ENCODE measurements around the gene CIC. TPM values are rescaled to one million over a fixed set of nuclear protein-coding genes. Genes with fewer than 3 reads are reported as not detected.

The CIC gene
- total RNA-seq, 1 donor from 2014 or later = 36.1 TPM

GRCh38 chr19:42285541-42285941 lies 16.5 kb downstream of the CIC start:
- H3K4me3 ChIP-seq = peak overlapping the region in 1 of 2 donors; percentile 90
- intact Hi-C loops (cut with DNase I) = no loop called here
- peaks cover 54% of the 10 kb centered on the region for H3K4me1 ChIP-seq
- H3K27me3 ChIP-seq = no peaks in the 10 kb centered on the region
- no peak for DNase-seq (ENCODE audit: extremely low spot score in 2 of 2)
- TF ChIP-seq POLR2AphosphoS5 (IDR thresholded peaks at IDR 0.05; ENCODE audit: insufficient read depth in 1 of 2, low read depth in 1 of 2) = no peak
- no peak for TF ChIP-seq CTCF (IDR thresholded peaks at IDR 0.05)
- no peak for TF ChIP-seq POLR2A (IDR thresholded peaks at IDR 0.05)
- no peaks in the 10 kb centered on the region for H3K9me3 ChIP-seq
- H3K27ac ChIP-seq = peak overlapping the region; percentile 94
- H3K36me3 ChIP-seq = peaks cover 0 to 35% of the 10 kb centered on the region in 2 donors

- peaks cover 0 to 39% of the 10 kb centered on the region in 2 donors for H3K36me3 ChIP-seq
- intact Hi-C loops (cut with DNase I) = no loop called here
- DNase-seq (ENCODE audit: extremely low spot score in 2 of 2) = no peak
- no peaks in the 10 kb centered on the region for H3K27me3 ChIP-seq
- TF ChIP-seq CTCF (IDR thresholded peaks at IDR 0.05) = no peak
- TF ChIP-seq POLR2AphosphoS5 (IDR thresholded peaks at IDR 0.05; ENCODE audit: insufficient read depth in 1 of 2, low read depth in 1 of 2) = no peak
- no peak for TF ChIP-seq POLR2A (IDR thresholded peaks at IDR 0.05)
- H3K4me3 ChIP-seq = peak overlapping the region; percentile 11 to 90
- H3K27ac ChIP-seq = peak overlapping the region; percentile 94
- no peaks in the 10 kb centered on the region for H3K9me3 ChIP-seq
- H3K4me1 ChIP-seq = peaks cover 53% of the 10 kb centered on the region
Observed at GRCh38 chr19:42285988-42286348, 16.9 kb downstream of the CIC start.

- Histone ChIP-seq H3K9me3 (no peaks in the 10 kb centered on the region), H3K27me3 (no peaks in the 10 kb centered on the region), H3K27ac (peak overlapping the region; percentile 94), H3K4me3 (peak overlapping the region; percentile 11 to 90), H3K36me3 (peaks cover 0 to 41% of the 10 kb centered on the region in 2 donors), H3K4me1 (peaks cover 47% of the 10 kb centered on the region)
- intact Hi-C loops (cut with DNase I) = no loop called here
- DNase-seq (ENCODE audit: extremely low spot score in 2 of 2) = no peak
- TF ChIP-seq POLR2A (IDR thresholded peaks at IDR 0.05) = no peak
- no peak for TF ChIP-seq CTCF (IDR thresholded peaks at IDR 0.05)
- TF ChIP-seq POLR2AphosphoS5 (IDR thresholded peaks at IDR 0.05; ENCODE audit: insufficient read depth in 1 of 2, low read depth in 1 of 2) = no peak
Observed at GRCh38 chr19:42286349-42287016, 17.4 kb downstream of the CIC start.

- Histone ChIP-seq H3K4me1 (peaks cover 40% of the 10 kb centered on the region), H3K9me3 (no peaks in the 10 kb centered on the region), H3K27me3 (no peaks in the 10 kb centered on the region), H3K27ac (peak overlapping the region; percentile 94), H3K36me3 (peaks cover 0 to 45% of the 10 kb centered on the region in 2 donors), H3K4me3 (peak overlapping the region in 1 of 2 donors; percentile 90)
- no peak for TF ChIP-seq POLR2A (IDR thresholded peaks at IDR 0.05)
- no peak for TF ChIP-seq POLR2AphosphoS5 (IDR thresholded peaks at IDR 0.05; ENCODE audit: insufficient read depth in 1 of 2, low read depth in 1 of 2)
- TF ChIP-seq CTCF (IDR thresholded peaks at IDR 0.05) = no peak
- intact Hi-C loops (cut with DNase I) = no loop called here
- no peak for DNase-seq (ENCODE audit: extremely low spot score in 2 of 2)
Observed at GRCh38 chr19:42287017-42287826, 18.2 kb downstream of the CIC start.

- Histone ChIP-seq H3K9me3 (no peaks in the 10 kb centered on the region), H3K4me1 (peaks cover 35% of the 10 kb centered on the region), H3K27ac (no peak overlapping the region), H3K4me3 (no peak overlapping the region), H3K27me3 (no peaks in the 10 kb centered on the region), H3K36me3 (peaks cover 0 to 50% of the 10 kb centered on the region in 2 donors)
- no peak for DNase-seq (ENCODE audit: extremely low spot score in 2 of 2)
- intact Hi-C loops (cut with DNase I) = no loop called here
- TF ChIP-seq CTCF (IDR thresholded peaks at IDR 0.05) (no peak), POLR2AphosphoS5 (IDR thresholded peaks at IDR 0.05; ENCODE audit: insufficient read depth in 1 of 2, low read depth in 1 of 2) (no peak), POLR2A (IDR thresholded peaks at IDR 0.05) (no peak)
Observed at GRCh38 chr19:42287827-42288107, 18.7 kb downstream of the CIC start.
